VCaP (cell line): ENCODE data around the gene GPATCH4.

Experiments
- H3K27ac ChIP-seq: fragments of 450-650 bp; 2 replicates; pipeline ENCODE4 v1.5.1; 2017
- CTCF ChIP-seq: fragments of 450-650 bp; conservative IDR thresholded peaks from 2 replicates; pipeline ENCODE4 v1.5.1; 2017; ENCODE audit warnings: mild to moderate bottlenecking, moderate library complexity

Gene GPATCH4

DNA sequence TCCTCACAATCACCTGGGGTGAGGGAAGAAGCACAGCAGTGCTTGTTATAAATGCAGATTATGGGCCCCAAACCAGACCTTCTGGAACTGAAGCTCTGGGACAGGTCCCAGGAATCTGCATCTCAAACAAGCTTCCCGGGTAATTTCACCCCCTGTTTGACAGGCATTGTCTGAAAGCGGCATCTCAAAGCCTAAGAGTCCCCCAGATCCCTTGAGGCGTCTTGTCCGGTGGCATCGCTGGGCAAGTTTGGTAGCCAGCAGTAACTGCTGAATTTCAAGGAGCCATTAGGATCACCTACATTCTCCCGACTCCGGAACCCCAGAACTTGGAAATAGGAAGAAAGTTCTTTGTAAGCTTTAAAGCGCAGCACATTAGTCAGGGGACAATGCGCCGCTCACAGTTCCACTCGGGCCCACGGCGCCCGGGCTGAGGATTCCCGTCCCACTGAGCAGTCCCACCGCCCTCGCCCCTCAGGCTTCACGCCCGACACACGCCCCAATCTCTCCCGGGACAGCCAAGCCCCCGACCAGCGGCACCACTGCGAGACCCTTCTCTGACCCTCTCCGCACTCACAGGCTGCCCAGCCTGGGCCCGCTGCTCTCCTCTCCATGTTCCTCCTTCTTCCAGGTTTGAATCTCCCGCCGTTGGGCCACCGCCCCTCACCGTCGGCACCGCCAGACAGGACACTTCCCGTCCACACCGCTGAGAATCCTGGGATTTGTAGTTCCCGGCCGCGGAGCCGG is 29.2 kb downstream of the GPATCH4 start, which contains the start of gene IQGAP3:
TSS of gene IQGAP3 (minus strand) at position 647 of the 744 bp plus-strand sequence. CDS start at position 611, 36 bp downstream.
- H3K27ac ChIP-seq: peak within 1 kb of the TSS; percentile 20; the same call in 1 of the 2 replicates

DNA sequence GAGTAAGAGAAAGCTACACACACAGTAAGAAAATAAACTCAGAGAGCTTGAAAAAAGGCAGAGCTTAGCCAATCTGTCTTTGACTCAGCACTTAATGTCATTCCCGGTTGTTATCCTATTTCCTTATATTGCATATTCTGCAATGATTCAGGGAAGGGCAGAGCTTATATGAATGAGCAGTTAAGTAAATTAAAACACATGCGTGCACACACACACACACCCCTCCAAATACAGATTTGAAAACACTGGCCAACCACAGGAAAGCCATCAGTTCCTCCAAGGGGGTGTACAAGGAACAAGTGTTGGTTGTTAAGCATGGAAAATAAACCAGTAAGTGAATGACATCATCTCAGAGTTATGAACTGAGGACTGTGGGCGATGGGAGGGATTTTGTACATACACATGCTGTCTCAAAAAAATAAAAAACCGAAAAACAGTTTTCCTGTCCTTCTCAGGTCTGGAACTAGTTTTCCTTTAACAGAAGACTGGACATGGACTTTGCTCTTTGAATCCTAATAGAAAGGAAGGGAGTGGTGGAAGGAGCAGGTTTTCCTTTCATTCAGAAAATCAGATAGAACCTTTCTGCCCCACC is 29.9 kb downstream of the GPATCH4 start:
- H3K27ac ChIP-seq: no peak overlapping the region
- no peak for TF ChIP-seq CTCF

More for the DNA sequence above, 29.2 kb downstream of the GPATCH4 start, which contains the start of gene IQGAP3:
- TF ChIP-seq CTCF: no peak

DNA sequence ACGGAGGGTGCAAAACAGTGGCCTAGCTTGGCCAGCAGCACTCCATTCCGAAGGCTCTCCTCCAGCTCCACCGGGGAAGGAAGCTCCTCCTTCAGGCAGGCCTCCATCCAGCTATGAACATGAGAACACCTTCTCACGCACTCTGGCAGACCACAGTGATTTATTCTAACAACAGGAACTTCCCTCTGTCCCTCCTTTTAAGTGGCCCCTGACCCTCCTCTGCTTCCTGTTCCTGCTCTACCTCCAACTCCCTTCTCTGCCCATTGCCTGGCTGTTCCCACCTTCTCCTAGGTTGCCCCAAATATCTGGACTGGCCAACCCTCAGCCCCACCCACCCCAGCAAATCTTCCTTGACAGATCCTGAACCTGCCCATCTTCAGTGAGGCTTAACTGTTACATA is 34.8 kb downstream of the GPATCH4 start:
- no peak for TF ChIP-seq CTCF
- no peak overlapping the region for H3K27ac ChIP-seq

DNA sequence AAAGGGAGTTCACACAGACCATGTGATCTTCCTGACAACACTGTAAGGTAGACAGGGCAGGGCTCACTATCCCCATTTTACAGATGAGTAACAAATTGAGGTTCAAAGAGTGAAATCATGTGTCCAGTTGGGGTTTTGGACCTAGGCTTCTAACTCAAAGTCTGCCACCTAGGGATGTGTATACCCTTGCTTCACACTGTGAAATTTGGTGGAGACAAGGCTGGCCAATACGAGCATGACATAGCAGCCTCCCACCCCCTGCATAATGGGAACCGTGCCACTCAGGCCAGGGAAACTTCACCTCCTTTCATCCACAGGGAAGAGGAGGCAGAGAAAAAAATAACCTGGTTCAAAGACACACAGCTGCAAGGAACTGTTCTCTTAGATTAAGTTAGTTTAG is 35.8 kb downstream of the GPATCH4 start:
- H3K27ac ChIP-seq: no peak overlapping the region
- no peak for TF ChIP-seq CTCF

GRCh38 chr1:156560585-156561163 is 40.6 kb downstream of the GPATCH4 start:
- no peak for TF ChIP-seq CTCF
- no peak overlapping the region; the same call in 1 of the 2 replicates for H3K27ac ChIP-seq

DNA sequence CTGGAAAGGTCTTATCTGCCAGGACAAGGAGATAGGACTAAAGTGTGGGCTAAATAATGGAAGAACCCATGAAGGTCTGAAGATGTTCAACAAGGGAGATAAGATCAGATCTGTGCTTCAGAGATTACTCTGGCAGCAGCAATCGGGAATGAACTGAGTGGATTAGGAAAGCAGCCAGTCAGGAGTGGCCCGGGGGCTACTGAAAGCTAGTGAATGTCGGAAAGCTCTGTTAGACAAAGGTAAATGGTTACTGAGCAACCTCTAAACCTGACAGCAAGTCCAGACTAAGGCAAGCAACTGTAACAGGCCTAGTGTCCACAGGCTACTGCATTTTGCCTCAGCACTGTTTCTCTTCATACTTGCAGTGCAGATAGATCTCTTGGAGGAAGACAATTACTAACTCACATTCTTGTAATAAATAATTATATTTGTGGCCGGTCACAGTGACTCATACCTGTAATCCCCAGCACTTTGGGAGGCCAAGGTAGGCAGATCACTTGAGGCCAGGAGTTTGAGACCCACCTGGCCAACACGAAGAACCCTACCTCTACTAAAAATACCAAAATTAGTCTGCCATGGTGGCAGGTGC is 41.4 kb downstream of the GPATCH4 start:
- H3K27ac ChIP-seq: peak overlapping the region; percentile 16
- TF ChIP-seq CTCF: no peak

DNA sequence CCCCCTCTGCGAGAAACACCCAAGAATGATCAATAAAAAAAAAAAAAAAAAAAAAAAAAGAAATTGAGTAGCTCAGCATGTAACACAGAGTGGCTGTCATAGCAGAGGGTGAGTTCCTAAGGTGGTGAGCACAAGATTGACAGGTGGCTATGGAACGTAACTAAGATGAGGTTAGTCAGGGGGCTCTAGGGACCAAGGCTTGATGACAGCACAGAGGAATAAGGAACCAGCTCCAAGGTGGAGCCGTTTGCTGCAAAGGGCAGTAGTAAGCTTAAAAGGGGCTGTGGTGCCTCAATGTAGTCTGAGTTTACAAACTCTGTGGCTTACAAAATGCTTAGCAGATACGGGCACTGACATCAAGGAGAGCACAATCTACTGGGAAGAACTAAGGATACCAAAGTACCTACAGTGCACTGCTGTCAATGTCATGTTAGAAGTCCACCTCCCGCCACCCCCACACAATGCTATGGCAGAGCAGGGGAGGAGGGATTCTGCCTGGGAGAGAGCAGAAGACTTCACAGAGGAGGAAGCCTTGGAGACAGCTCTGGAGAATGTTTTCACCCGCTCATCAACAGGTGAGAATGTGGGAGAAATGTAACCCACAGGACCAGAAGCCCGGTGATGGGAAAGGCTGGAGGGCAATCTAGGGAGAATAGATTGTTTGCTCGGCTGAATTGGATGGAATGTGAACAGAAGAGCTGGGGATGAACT is 42.0 kb downstream of the GPATCH4 start:
- no peak for TF ChIP-seq CTCF
- H3K27ac ChIP-seq: peak overlapping the region; percentile 16
